Ovary (tissue), 9 donors: ENCODE measurements around the gene LPIN3. TPM values are rescaled to one million over a fixed set of nuclear protein-coding genes. Genes with fewer than 3 reads are reported as not detected.
A peak's percentile ranks its signal among the peaks of the same experiment; 100 is the strongest.

ENCODE experiments used
- DNase-seq, 5 donors: peaks; one replicate each; pipeline ENCODE4 v3.0.0-alpha.2; 2019 to 2020
- H3K27ac ChIP-seq, 2 donors: fragments of 200-600 bp; one replicate each; pipeline versions ENCODE4 v1.5.1 to v1.8.0; 2019 to 2022
- H3K27me3 ChIP-seq: fragments of 200-600 bp; one replicate; pipeline ENCODE4 v1.8.0; 2022
- H3K36me3 ChIP-seq: fragments of 200-600 bp; sonication (generic); one replicate; pipeline ENCODE4 v1.5.1; 2019
- H3K4me1 ChIP-seq: one replicate; pipeline ENCODE4 v1.8.1; 2013; ENCODE audit warnings: mild to moderate bottlenecking, moderate library complexity; ENCODE audit not compliant: insufficient read depth
- H3K4me3 ChIP-seq: fragments of 200-600 bp; sonication (generic); one replicate; pipeline ENCODE4 v1.5.1; 2017
- H3K9me3 ChIP-seq, 2 donors: fragments of 200-600 bp in 1 of 2; sonication (generic) in 1 of 2; one replicate each; pipeline versions ENCODE4 v1.5.1 to v1.8.1; 2013 to 2019; ENCODE audit warnings: mild to moderate bottlenecking in 1 of 2, moderate library complexity in 1 of 2
- EP300 ChIP-seq: sonication (generic); formaldehyde crosslinking; IDR thresholded peaks from one replicate; pipeline ENCODE4 v1.6.1; 2017; ENCODE audit warnings: antibody characterized with exemption
- POLR2A ChIP-seq: fragments of 450-650 bp; IDR thresholded peaks from one replicate; pipeline ENCODE4 v1.6.1; 2017; ENCODE audit warnings: antibody characterized with exemption, mild to moderate bottlenecking, moderate library complexity
- WGBS, 3 donors: extraction: QIAGEN DNeasy Blood & Tissue Kit in 1 of 3; methylation state at CpG; one replicate each; pipeline versions ENCODE4 v1.1.5 to v1.1.7; 2013 to 2017; 5-methylcytosine and 5-hydroxymethylcytosine counted together
- intact Hi-C, 4 donors: fragments of 100-400 bp; cut with DNase I; formaldehyde crosslinking; loops; one replicate each; pipeline versions ENCODE4 v1.11.0 to v1.15.1; 2022 to 2023
- polyA plus RNA-seq, 2 donors: library from polyadenylated mRNA; stranded (reverse); fragments of 200-250 nt in 1 of 2; fragments of 350-450 nt in 1 of 2; fragmentation: Illumina TruSeq in 1 of 2; extraction: RNeasy Lipid Tissue Mini Kit (QIAGEN cat#74804) in 1 of 2; gene quantifications; one replicate each; pipeline ENCODE4 v1.2.3, GENCODE V29; 2013 to 2014
- total RNA-seq, 7 donors: library from RNA; depleted of rRNA in 2 of 7; stranded (reverse); fragments of >200 nt in 2 of 7; fragmentation: NEBNext Ultra II Directional in 3 of 7; extraction: Animal tissue kit (Norgen Biotek cat#: 25700) in 3 of 7; gene quantifications; one replicate each; pipeline versions ENCODE4 v1.1.0 to v1.2.4, GENCODE V29; 2016 to 2023
- TF ChIP-seq, protein P1 (sequence below), 3 donors: fragments of 450-650 bp in 2 of 3; fragments of 200-600 bp in 1 of 3; IDR thresholded peaks; one replicate each; pipeline versions ENCODE4 v1.5.1 to v1.8.0; 2016 to 2022; ENCODE audit warnings: antibody characterized with exemption in 3 of 3, mild to moderate bottlenecking in 1 of 3
- donor health status: DM: no; HTN: no; CAD: no; lungs with moderate emphysema.
- donor health status: DM: no; HTN: no; CAD: no.
- donor health status: Bipolar disorder and iron deficiency.
- donor health status: DM: yes; HTN: yes; CAD: no.
- donor health status: DM: no; HTN: no; CAD: no.
- donor health status: DM: yes; HTN: yes; CAD: no.

Gene LPIN3
- total and polyA plus RNA-seq, 9 donors, result 5.1 to 21.6 (median 12.5) TPM

DNA sequence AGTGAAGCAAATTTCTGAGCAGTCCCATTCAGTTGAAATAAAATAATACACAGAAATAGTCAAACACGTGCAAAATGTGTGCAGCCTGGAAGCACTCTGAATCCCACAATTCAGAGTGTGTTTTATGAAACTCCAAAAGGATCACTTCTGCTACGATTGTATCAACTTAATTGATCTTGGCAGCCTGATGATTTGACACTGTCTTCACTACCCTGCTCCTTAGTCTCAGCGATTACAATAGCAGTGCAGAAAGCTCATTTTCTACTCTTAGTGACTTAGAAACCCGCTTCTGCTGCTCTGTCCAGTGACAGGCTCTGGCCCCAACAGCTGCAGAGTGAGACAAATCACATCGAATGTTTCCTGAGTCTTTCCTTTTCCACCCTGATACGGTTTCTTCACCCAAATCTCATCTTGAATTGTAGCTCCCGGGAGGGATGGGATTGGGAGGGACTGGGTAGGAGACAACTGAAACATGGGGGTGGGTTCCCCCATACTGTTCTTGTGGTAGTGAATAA, 42.2 kb downstream of the LPIN3 start:
- intact Hi-C loops, result no loop called here
- no peak overlapping the region for H3K4me3 ChIP-seq
- TF ChIP-seq EP300 (no peak), POLR2A (no peak)
- TF ChIP-seq, protein P1, sequence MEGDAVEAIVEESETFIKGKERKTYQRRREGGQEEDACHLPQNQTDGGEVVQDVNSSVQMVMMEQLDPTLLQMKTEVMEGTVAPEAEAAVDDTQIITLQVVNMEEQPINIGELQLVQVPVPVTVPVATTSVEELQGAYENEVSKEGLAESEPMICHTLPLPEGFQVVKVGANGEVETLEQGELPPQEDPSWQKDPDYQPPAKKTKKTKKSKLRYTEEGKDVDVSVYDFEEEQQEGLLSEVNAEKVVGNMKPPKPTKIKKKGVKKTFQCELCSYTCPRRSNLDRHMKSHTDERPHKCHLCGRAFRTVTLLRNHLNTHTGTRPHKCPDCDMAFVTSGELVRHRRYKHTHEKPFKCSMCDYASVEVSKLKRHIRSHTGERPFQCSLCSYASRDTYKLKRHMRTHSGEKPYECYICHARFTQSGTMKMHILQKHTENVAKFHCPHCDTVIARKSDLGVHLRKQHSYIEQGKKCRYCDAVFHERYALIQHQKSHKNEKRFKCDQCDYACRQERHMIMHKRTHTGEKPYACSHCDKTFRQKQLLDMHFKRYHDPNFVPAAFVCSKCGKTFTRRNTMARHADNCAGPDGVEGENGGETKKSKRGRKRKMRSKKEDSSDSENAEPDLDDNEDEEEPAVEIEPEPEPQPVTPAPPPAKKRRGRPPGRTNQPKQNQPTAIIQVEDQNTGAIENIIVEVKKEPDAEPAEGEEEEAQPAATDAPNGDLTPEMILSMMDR (IDR thresholded peaks at IDR 0.05), result no peak
- WGBS, 3 donors, result 27 to 34% (median 32%) methylated on average over 7 of the region's 7 CpGs
- H3K9me3 ChIP-seq, result no peaks in the 10 kb centered on the region
- H3K27ac ChIP-seq, result no peak overlapping the region
- no peaks in the 10 kb centered on the region for H3K27me3 ChIP-seq
- H3K36me3 ChIP-seq, result no peaks in the 10 kb centered on the region
- peaks cover 6% of the 10 kb centered on the region for H3K4me1 ChIP-seq
- no peak for DNase-seq

DNA sequence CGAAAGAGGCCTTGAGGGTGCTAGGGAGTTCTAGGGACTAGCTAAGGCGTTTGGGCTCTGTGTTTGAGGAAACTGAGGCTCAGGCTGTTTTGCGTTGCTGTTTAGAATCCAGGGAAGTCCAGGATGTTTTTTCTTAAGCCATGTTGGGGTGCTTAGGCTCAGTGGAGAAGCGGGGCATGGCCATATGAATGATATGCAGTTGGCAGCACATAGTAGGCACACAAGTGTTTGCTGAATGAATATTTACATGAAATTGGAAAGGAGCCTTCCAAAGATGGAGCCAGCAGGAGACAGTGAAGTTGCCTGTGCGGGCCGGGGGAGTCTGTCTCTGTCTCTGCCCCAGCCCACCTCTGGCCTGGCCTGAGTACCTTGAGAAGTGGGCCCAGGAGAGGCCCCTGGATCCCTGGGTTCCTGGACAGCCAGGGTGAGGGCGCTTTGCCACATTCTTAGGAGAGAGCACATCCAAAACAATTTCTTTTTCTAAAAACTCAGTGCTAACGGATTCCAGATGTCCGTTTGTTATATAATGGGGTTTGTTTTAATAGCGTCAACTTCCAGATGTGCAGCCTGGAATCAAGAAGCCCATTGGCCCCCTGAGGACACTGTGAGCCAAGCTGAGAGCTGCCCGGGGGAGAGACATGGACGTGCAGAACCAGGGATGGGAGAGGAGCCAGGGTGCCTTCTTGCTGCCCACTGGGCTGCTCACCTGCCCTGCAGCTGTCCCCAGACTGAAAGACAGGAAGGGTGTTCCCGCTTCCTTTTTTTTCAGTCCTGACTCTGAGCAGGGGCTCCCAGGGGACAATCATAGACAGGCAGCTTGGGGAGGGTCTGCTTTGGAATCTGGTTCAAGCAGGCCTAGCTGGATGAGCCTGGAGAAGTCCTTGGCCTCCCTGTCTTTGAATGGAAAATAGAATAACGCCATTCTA, 46.1 kb downstream of the LPIN3 start:
- H3K9me3 ChIP-seq, result no peaks in the 10 kb centered on the region
- no peaks in the 10 kb centered on the region for H3K27me3 ChIP-seq
- no peak overlapping the region for H3K4me3 ChIP-seq
- no peak for TF ChIP-seq POLR2A
- TF ChIP-seq, protein P1 (IDR thresholded peaks at IDR 0.05), result no peak
- TF ChIP-seq EP300, result no peak
- H3K4me1 ChIP-seq, result peaks cover 6% of the 10 kb centered on the region
- peak in 3 of 5 donors; percentile 50 to 72 (median 54) for DNase-seq
- intact Hi-C loops, result no loop called here
- H3K36me3 ChIP-seq, result no peaks in the 10 kb centered on the region
- H3K27ac ChIP-seq, result no peak overlapping the region
- 35 to 46% (median 42%) methylated on average over 14 of the region's 14 CpGs for WGBS, 3 donors

DNA sequence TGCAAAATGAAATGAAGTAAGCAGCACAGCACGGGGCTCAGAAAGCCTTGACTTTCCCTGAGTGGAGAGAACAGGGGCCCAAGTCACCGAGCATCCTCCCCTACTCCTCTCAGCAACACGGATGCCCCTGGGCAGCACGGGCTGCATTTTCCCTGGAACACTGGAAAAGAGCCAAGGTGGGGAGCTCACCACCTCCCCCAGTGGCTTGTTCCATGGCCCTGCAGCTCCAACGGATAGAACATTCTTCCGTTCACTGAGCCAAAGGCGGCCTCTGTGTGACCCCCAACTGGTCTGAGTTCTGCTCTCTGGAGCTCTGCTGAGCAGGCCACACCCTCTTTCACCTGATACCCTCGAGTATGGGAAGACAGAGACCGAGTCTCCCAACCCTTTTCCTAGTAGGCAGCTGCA, 46.8 kb downstream of the LPIN3 start:
- Histone ChIP-seq H3K27ac (no peak overlapping the region), H3K36me3 (no peaks in the 10 kb centered on the region), H3K9me3 (no peaks in the 10 kb centered on the region), H3K4me3 (no peak overlapping the region), H3K4me1 (peaks cover 4% of the 10 kb centered on the region), H3K27me3 (no peaks in the 10 kb centered on the region)
- 19 to 25% (median 21%) methylated on average over 9 of the region's 9 CpGs for WGBS, 3 donors
- peak in 2 of 5 donors; percentile 47 to 70 for DNase-seq
- intact Hi-C loops, result no loop called here
- no peak for TF ChIP-seq EP300
- TF ChIP-seq, protein P1 (IDR thresholded peaks at IDR 0.05), result no peak
- no peak for TF ChIP-seq POLR2A

DNA sequence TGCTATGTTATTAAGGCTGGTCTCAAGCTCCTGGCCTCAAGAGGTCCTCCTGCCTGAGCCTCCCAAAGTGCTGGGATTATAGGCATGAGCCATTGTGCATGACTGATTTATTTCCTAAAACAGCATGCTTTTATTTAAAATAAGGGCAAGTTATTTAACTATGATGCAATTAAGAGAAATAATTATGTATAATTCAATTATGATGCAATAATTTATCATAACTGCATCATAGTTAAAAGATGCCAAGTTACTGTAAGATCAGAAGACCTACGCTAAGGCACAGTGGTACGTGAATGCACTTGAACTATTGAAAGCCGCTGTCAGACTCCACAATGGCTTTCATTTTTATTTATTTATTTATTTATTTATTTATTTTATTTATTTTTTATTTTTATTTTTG, 50.3 kb downstream of the LPIN3 start:
- no peak for DNase-seq
- no peak overlapping the region for H3K27ac ChIP-seq
- no peak overlapping the region for H3K4me3 ChIP-seq
- H3K4me1 ChIP-seq, result peaks cover 15% of the 10 kb centered on the region
- H3K36me3 ChIP-seq, result no peaks in the 10 kb centered on the region
- TF ChIP-seq, protein P1 (IDR thresholded peaks at IDR 0.05), result no peak
- TF ChIP-seq EP300 (no peak), POLR2A (no peak)
- 96 to 98% (median 98%) methylated on average over 3 of the region's 3 CpGs for WGBS, 3 donors
- intact Hi-C loops, result no loop called here
- no peaks in the 10 kb centered on the region for H3K27me3 ChIP-seq
- H3K9me3 ChIP-seq, result no peaks in the 10 kb centered on the region
